Endothelial cell of umbilical vein (primary cell): Measurements from ENCODE around the gene LSM3.

Experiments
- CTCF ChIP-seq, 2 donors: IDR thresholded peaks; 1 replicate in 1 of 2; 2 replicates in 1 of 2; pipeline ENCODE4 v1.5.1; 2011; ENCODE audit warnings: low read length in 2 of 2, mild to moderate bottlenecking in 2 of 2, moderate library complexity in 2 of 2, control low read depth in 1 of 2, inconsistent platforms in 1 of 2, low read depth in 1 of 2; ENCODE audit not compliant: insufficient read depth in 1 of 2; ENCODE audit errors: extremely low read depth in 1 of 2
- MYC ChIP-seq: IDR thresholded peaks from one replicate; pipeline ENCODE4 v1.6.1; 2011; ENCODE audit warnings: mild to moderate bottlenecking, low read depth, low read length
- POLR2A ChIP-seq: IDR thresholded peaks from 2 replicates; pipeline ENCODE4 v1.6.1; 2012; ENCODE audit warnings: low read depth, mild to moderate bottlenecking, control low read depth, low read length
- POLR2AphosphoS5 ChIP-seq: IDR thresholded peaks from 2 replicates; pipeline ENCODE4 v1.6.1; 2012; ENCODE audit warnings: low read depth, mild to moderate bottlenecking, control low read depth, low read length, moderate library complexity; ENCODE audit not compliant: insufficient read depth

- TF ChIP-seq POLR2AphosphoS5 (no peak), CTCF (IDR thresholded peaks at IDR 0.05; ENCODE audit: extremely low read depth in 1 of 2, insufficient read depth in 1 of 2, low read depth in 1 of 2, low read length in 2 of 2) (no peak), POLR2A (no peak), MYC (no peak)
Measured at GRCh38 chr3:14175383-14176037, 3.1 kb upstream of the LSM3 start.
